GM18907 (cell line): ENCODE data around the gene ARMC5.

Source experiments
- ATAC-seq: cut with Tn5 transposase; IDR thresholded peaks from one replicate; pipeline ENCODE4 v1.9.1; 2021; ENCODE audit warnings: mild to moderate bottlenecking, moderate library complexity; ENCODE audit not compliant: unreplicated experiment

ARMC5 gene

DNA sequence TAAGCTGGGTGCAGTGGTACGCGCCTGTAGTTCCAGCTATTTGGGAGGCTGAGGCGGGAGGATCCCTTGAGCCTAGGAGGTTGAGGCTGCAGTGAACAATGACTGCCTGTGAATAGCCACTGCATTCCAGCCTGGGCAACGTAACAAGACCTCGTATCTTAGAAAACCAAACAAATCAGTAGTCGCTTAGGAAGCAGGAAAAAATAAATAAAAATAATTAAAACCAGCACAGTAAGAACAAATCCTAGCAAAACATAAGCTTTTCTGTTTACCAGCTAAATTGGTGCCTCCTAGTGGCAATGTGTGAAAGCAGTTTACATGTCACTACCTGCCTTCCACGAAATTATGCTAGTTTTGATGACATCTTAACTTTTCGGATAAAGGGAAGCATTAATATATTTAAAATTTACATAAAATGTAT, 1.3 kb downstream of the ARMC5 start:
- ATAC-seq: no peak

DNA sequence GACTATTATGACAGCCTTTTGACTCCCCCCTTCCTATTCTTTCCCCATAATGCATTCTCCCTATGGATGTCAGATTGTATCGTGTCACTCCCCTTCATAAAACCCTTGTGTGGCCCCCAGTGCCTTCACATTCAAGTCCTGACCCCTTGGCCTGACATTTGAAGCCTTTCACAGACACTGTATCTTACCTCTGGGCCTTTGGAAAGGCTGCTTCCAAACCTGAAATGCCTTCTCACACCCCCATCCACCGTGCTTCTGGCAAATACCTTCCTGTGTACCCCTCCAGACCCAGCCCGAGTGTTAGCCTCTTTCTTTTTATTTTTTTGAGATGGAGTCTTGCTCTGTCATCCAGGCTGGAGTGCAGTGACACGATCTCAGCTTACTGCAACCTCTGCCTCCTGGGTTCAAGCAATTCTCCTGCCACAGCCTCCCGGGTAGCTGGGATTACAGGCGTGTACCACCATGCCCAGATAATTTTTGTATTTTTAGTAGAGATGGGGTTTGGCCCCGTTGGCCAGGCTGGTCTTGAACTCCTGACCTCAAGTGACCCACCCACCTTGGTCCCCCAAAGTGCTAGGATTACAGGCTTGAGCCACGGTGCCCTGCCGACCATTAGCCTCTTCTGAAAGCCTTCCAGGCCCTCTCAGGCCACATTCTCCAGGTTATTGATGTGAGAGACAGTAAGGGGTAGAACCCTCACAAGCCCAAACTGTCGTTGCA, 2.1 kb downstream of the ARMC5 start:
- no peak for ATAC-seq

GRCh38 chr16:31461921-31462804, 2.9 kb downstream of the ARMC5 start:
- no peak for ATAC-seq

DNA sequence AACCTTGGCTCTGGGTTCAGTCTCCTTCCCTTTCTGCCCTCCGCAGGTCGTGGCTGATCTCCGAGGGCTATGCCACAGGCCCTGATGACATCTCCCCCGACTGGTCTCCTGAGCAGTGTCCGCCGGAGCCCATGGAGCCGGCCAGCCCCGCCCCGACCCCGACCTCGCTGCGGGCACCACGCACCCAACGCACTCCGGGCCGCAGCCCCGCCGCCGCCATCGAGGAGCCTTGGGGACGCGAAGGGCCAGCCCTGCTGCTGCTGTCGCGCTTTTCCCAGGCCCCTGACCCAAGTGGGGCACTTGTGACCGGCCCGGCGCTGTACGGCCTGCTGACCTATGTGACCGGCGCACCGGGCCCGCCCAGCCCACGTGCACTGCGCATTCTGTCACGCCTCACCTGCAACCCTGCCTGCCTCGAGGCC, 5.1 kb downstream of the ARMC5 start:
- no peak for ATAC-seq

DNA sequence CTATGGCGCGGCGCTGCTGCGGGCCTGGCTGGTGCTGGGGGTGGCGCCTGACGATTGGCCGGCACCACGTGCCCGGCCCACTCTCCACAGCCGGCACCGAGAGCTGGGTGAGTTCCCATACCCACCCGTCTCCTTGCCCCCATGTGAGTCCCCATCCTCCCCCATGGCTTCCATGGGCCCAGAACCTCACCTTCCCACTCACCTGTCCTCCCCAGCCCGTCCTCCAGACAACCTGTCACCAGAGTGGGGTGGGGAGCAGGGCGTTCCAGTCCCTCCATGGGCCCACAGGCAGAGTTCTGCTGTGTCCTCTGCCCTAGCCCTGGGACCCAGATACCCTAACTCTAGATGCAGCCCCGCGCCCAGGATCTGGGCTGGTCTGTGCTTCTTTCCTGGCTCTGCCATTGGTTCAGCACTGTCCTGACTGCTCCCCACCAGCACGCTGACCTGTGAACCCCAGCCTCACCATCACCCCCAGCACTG, 5.5 kb downstream of the ARMC5 start:
- no peak for ATAC-seq

DNA sequence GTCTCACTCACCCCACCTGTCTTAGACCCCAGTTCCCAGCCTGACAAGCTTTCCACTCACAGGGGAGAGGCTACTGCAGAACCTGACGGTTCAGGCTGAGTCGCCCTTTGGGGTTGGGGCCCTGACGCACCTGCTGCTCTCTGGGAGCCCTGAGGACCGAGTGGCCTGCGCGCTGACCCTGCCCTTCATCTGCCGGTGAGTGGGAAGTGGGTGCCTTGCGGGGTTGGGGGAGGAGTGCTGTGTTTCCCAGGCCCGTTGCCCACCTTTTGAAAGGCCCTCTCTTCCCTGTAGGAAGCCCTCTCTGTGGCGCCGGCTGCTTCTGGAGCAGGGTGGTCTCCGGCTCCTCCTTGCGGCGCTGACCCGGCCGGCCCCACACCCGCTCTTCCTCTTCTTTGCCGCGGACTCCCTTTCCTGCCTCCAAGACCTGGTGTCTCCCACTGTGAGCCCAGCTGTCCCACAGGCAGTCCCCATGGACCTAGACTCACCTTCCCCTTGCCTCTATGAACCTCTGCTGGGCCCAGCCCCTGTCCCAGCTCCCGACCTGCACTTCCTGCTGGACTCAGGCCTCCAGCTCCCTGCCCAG, 6.6 kb downstream of the ARMC5 start:
- no peak for ATAC-seq

- no peak for ATAC-seq
Observed at GRCh38 chr16:31466381-31466841, 7.1 kb downstream of the ARMC5 start.

DNA sequence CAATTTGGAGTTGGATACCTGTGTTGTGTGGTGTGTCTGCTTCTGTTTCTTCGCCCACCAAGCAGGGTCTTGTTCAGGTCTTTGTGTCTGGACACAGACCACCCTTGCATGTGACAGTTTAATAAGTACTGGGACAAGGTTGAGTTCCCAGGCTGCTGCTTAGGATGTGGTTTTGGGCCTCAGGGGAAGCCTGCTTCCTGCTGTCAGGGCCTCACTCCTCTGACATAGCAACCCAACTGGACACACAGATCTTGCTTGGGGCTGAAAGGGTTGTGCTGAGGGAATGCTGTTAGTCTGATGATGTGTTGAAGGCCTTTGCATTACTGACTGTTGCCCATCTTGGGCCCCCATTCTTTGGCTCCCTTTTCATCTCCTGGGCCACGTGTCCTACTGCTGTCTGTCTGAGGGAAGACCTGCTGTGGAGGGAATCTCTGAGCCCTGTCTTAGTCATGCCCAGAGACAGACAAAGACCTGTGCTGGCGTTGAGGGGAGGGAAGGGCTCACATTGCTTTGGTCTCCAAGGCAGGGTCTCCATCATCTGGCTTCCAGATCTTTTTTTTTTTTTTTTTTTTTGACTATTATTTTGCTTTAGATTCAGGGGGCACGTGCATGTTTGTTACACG, 8.0 kb downstream of the ARMC5 start:
- ATAC-seq: peak; percentile 67

DNA sequence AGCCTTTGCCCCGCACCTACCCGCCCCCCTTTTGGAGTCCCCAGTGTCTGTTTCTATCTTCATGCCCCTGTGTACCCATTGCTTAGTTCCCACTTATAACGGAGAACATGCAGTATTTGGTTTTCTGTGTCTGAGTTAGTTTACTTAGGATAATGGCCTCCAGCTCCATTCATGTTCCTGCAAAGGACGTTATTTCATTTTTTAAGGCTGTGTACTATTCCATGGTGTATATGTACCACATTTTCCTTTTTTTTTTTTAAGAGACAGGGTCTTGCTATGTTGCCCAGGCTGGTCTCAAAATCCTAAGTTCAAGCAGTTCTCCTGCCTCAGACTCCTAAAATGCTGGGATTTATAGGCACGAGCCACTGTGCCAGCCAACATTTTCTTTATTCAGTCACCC, 8.6 kb downstream of the ARMC5 start:
- ATAC-seq: no peak

GRCh38 chr16:31470615-31471014, 11.3 kb downstream of the ARMC5 start:
- no peak for ATAC-seq

GRCh38 chr16:31471241-31471874, 12.1 kb downstream of the ARMC5 start:
- no peak for ATAC-seq

GRCh38 chr16:31471875-31472708, 12.8 kb downstream of the ARMC5 start, which contains the start of gene TGFB1I1:
TGFB1I1 (plus strand) TSS chr16:31472152; CDS start chr16:31472189, 37 bp downstream.
- no peak for ATAC-seq

- ATAC-seq: no peak
Observed at GRCh38 chr16:31472709-31473203, 13.5 kb downstream of the ARMC5 start.

- no peak for ATAC-seq
Observed at GRCh38 chr16:31473264-31473984, 14.1 kb downstream of the ARMC5 start.

DNA sequence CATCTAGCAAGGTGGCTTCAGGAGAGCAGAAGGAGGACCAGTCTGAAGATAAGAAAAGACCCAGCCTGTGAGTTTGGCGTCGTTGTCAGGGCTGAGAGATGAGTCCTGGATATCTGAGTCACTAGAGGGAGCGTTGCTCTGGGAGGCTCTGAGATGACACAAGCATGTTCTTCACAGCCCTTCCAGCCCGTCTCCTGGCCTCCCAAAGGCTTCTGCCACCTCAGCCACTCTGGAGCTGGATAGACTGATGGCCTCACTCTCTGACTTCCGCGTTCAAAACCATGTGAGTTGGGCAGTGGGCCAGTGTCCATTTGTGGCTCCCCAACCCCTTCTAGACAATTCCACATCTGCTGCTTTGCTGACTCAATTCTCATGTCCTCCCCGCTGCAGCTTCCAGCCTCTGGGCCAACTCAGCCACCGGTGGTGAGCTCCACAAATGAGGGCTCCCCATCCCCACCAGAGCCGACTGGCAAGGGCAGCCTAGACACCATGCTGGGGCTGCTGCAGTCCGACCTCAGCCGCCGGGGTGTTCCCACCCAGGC, 14.9 kb downstream of the ARMC5 start:
- no peak for ATAC-seq

- no peak for ATAC-seq
Observed at GRCh38 chr16:31474773-31475738, 15.8 kb downstream of the ARMC5 start.

DNA sequence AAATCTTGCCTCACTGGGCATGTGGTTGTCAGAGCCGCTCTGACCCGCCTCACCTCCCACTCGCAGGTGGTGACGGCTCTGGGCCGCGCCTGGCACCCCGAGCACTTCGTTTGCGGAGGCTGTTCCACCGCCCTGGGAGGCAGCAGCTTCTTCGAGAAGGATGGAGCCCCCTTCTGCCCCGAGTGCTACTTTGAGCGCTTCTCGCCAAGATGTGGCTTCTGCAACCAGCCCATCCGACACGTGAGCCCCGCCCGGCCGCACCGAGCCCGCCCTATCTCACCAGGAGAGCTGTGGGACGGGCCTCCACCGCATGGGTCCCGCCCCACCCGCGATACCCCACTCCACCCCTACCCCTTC, 16.6 kb downstream of the ARMC5 start:
- no peak for ATAC-seq
